H9 (cell line): ENCODE data around the gene B9D2. TPM values are rescaled to one million over a fixed set of nuclear protein-coding genes. Genes with fewer than 3 reads are reported as not detected.

Experiments
- DNase-seq: peaks from one replicate; pipeline ENCODE4 v3.0.0-alpha.2; 2017
- H2AFZ ChIP-seq: one replicate; pipeline ENCODE4 v1.6.1; 2013; ENCODE audit warnings: mild to moderate bottlenecking, low read length, control low read depth, moderate library complexity
- H2AK5ac ChIP-seq: 2 replicates; pipeline ENCODE4 v1.6.1; 2013; ENCODE audit warnings: low read length, control low read depth, mixed read lengths; ENCODE audit not compliant: insufficient read length
- H2BK120ac ChIP-seq: one replicate; pipeline ENCODE4 v1.6.1; 2013; ENCODE audit warnings: low read depth, mild to moderate bottlenecking, low read length, control low read depth, inconsistent platforms; ENCODE audit not compliant: poor library complexity, severe bottlenecking
- H2BK12ac ChIP-seq: 2 replicates; pipeline ENCODE4 v1.6.1; 2013; ENCODE audit warnings: low read length, control low read depth, mixed read lengths, low read depth; ENCODE audit not compliant: insufficient read length
- H2BK15ac ChIP-seq: 2 replicates; pipeline ENCODE4 v1.6.1; 2013; ENCODE audit warnings: low read depth, low read length, control low read depth
- H2BK20ac ChIP-seq: one replicate; pipeline ENCODE4 v1.6.1; 2013; ENCODE audit warnings: low read depth, mild to moderate bottlenecking, low read length, control low read depth, inconsistent platforms; ENCODE audit not compliant: poor library complexity, severe bottlenecking
- H2BK5ac ChIP-seq: 2 replicates; pipeline ENCODE4 v1.6.1; 2013; ENCODE audit warnings: low read length, control low read depth, mixed read lengths; ENCODE audit not compliant: insufficient read length
- H3K14ac ChIP-seq: 2 replicates; pipeline ENCODE4 v1.6.1; 2013; ENCODE audit warnings: low read length, control low read depth; ENCODE audit not compliant: insufficient read depth
- H3K18ac ChIP-seq: 2 replicates; pipeline ENCODE4 v1.6.1; 2013; ENCODE audit warnings: low read depth, mild to moderate bottlenecking, mixed read lengths, low read length, control low read depth; ENCODE audit not compliant: insufficient read length
- H3K23ac ChIP-seq: 2 replicates; pipeline ENCODE4 v1.6.1; 2013; ENCODE audit warnings: low read length, control low read depth, mixed read lengths, low read depth; ENCODE audit not compliant: insufficient read length
- H3K23me2 ChIP-seq: 2 replicates; pipeline ENCODE4 v1.6.1; 2013; ENCODE audit warnings: low read depth, mild to moderate bottlenecking, mixed read lengths, low read length, control low read depth; ENCODE audit not compliant: insufficient read length, poor library complexity, severe bottlenecking
- H3K27ac ChIP-seq: 2 replicates; pipeline ENCODE4 v1.5.1; 2013; ENCODE audit warnings: low read length, control low read depth, mixed read lengths, low read depth; ENCODE audit not compliant: insufficient read length
- H3K27me3 ChIP-seq: 2 replicates; pipeline ENCODE4 v1.6.1; 2013; ENCODE audit warnings: low read length, control low read depth, inconsistent platforms; ENCODE audit not compliant: insufficient read depth
- H3K4ac ChIP-seq: 2 replicates; pipeline ENCODE4 v1.6.1; 2013; ENCODE audit warnings: low read depth, mild to moderate bottlenecking, control low read depth, inconsistent platforms, low read length, moderate library complexity
- H3K4me1 ChIP-seq: 2 replicates; pipeline ENCODE4 v1.6.1; 2013; ENCODE audit warnings: low read length, control low read depth, inconsistent platforms; ENCODE audit not compliant: insufficient read depth
- H3K4me2 ChIP-seq: 2 replicates; pipeline ENCODE4 v1.6.1; 2013; ENCODE audit warnings: low read length, control low read depth, mixed read lengths; ENCODE audit not compliant: insufficient read length, insufficient read depth
- H3K56ac ChIP-seq: 2 replicates; pipeline ENCODE4 v1.6.1; 2013; ENCODE audit warnings: low read depth, mild to moderate bottlenecking, mixed read lengths, low read length, control low read depth; ENCODE audit not compliant: insufficient read length
- H3K79me1 ChIP-seq: 2 replicates; pipeline ENCODE4 v1.6.1; 2013; ENCODE audit warnings: low read depth, mild to moderate bottlenecking, moderate library complexity, low read length, control low read depth, inconsistent platforms; ENCODE audit not compliant: insufficient read depth, poor library complexity, severe bottlenecking
- H3K79me2 ChIP-seq: 2 replicates; pipeline ENCODE4 v1.6.1; 2013; ENCODE audit warnings: low read length, control low read depth, inconsistent platforms; ENCODE audit not compliant: insufficient read depth
- H3K9ac ChIP-seq: 2 replicates; pipeline ENCODE4 v1.6.1; 2013; ENCODE audit warnings: low read length, control low read depth, mixed read lengths; ENCODE audit not compliant: insufficient read length; ENCODE audit errors: extremely low read depth
- H3K9me3 ChIP-seq: one replicate; pipeline ENCODE4 v1.6.1; 2013; ENCODE audit warnings: low read depth, low read length, inconsistent platforms; ENCODE audit not compliant: control insufficient read depth
- H3T11ph ChIP-seq: one replicate; pipeline ENCODE4 v1.6.1; 2013; ENCODE audit warnings: mild to moderate bottlenecking, low read length, control low read depth, inconsistent platforms
- H4K20me1 ChIP-seq: one replicate; pipeline ENCODE4 v1.6.1; 2013; ENCODE audit not compliant: control insufficient read depth, insufficient read length, insufficient read depth
- H4K5ac ChIP-seq: 2 replicates; pipeline ENCODE4 v1.6.1; 2013; ENCODE audit warnings: low read depth, mild to moderate bottlenecking, mixed read lengths, low read length, control low read depth; ENCODE audit not compliant: insufficient read length
- H4K8ac ChIP-seq: replicated peaks from 2 replicates; pipeline ENCODE4 v1.6.1; 2013; ENCODE audit warnings: low read length, control low read depth, mixed read lengths, low read depth; ENCODE audit not compliant: insufficient read length
- H4K91ac ChIP-seq: 2 replicates; pipeline ENCODE4 v1.6.1; 2013; ENCODE audit warnings: low read depth, mild to moderate bottlenecking, moderate library complexity, mixed read lengths, low read length, control low read depth; ENCODE audit not compliant: insufficient read length
- H3K27ac Mint-ChIP-seq, 3 experiments: 2 replicates in 2 of 3; 3 replicates in 1 of 3; pipeline ENCODE4 v1.8.0; 2020 to 2021; ENCODE audit warnings: mixed read lengths in 3 of 3, mild to moderate bottlenecking in 1 of 3, moderate library complexity in 1 of 3
- H3K27me3 Mint-ChIP-seq: 2 replicates; pipeline ENCODE4 v1.8.0; 2021; ENCODE audit warnings: low read depth, mild to moderate bottlenecking, moderate library complexity, mixed read lengths
- H3K36me3 Mint-ChIP-seq, 3 experiments: 2 replicates in 2 of 3; 3 replicates in 1 of 3; pipeline ENCODE4 v1.8.0; 2020 to 2021; ENCODE audit warnings: low read depth in 3 of 3, mixed read lengths in 3 of 3; ENCODE audit not compliant: insufficient read depth in 1 of 3
- H3K4me1 Mint-ChIP-seq, 2 experiments: 2 replicates each; pipeline ENCODE4 v1.8.0; 2020; ENCODE audit warnings: mixed read lengths in 2 of 2
- H3K4me3 Mint-ChIP-seq, 2 experiments: 2 replicates in 1 of 2; 3 replicates in 1 of 2; pipeline ENCODE4 v1.8.0; 2020 to 2021; ENCODE audit warnings: mild to moderate bottlenecking in 2 of 2, mixed read lengths in 2 of 2, moderate library complexity in 1 of 2
- H3K9me3 Mint-ChIP-seq, 2 experiments: 2 replicates in 1 of 2; 3 replicates in 1 of 2; pipeline ENCODE4 v1.8.0; 2020; ENCODE audit warnings: mild to moderate bottlenecking in 2 of 2, mixed read lengths in 2 of 2, moderate library complexity in 1 of 2
- CTCF ChIP-seq: fragments of 200-600 bp; sonication (generic); conservative IDR thresholded peaks from 3 replicates; pipeline ENCODE4 v1.8.0; 2021; ENCODE audit warnings: antibody characterized with exemption, mild to moderate bottlenecking
- WGBS: extraction: QIAGEN DNeasy Blood & Tissue Kit; methylation state at CpG from one replicate; pipeline ENCODE4 v1.1.7; 2013; ENCODE audit warnings: missing lambda C conversion rate, low lambda C conversion rate, mixed read lengths; ENCODE audit not compliant: insufficient read length; ENCODE audit errors: extremely low coverage; 5-methylcytosine and 5-hydroxymethylcytosine counted together
- total RNA-seq: library from RNA; stranded (reverse); gene quantifications from 2 replicates; pipeline ENCODE4 v1.2.1, GENCODE V29; 2021

The B9D2 gene
- total RNA-seq, 1 experiment from 2014 or later = 4.8 TPM

- Histone ChIP-seq H3K27me3 (no peaks in the 10 kb centered on the region), H2BK12ac (no peak overlapping the region), H3K23ac (no peak overlapping the region), H3T11ph (no peak overlapping the region), H2BK120ac (no peak overlapping the region), H3K4me2 (no peak overlapping the region), H2BK5ac (no peak overlapping the region), H3K18ac (no peak overlapping the region), H4K5ac (no peak overlapping the region), H2AK5ac (no peak overlapping the region), H3K79me1 (peaks cover 6% of the 10 kb centered on the region), H4K20me1 (no peaks in the 10 kb centered on the region), H3K4me1 (no peaks in the 10 kb centered on the region), H3K27ac (no peak overlapping the region), H3K4ac (no peak overlapping the region), H2BK15ac (no peak overlapping the region), H4K91ac (no peak overlapping the region), H3K14ac (no peak overlapping the region), H3K79me2 (no peaks in the 10 kb centered on the region), H4K8ac (no peak overlapping the region), H3K23me2 (peaks cover 9% of the 10 kb centered on the region), H2AFZ (no peak overlapping the region), H2BK20ac (no peak overlapping the region), H3K9me3 (no peaks in the 10 kb centered on the region), H3K56ac (no peak overlapping the region), H3K9ac (no peak overlapping the region)
- no peak overlapping the region for H3K4me3 Mint-ChIP-seq
- H3K9me3 Mint-ChIP-seq = no peaks in the 10 kb centered on the region; a peak in 1 of 5 replicates
- DNase-seq = no peak
- no peaks in the 10 kb centered on the region; the same call in 1 of the 2 replicates for H3K27me3 Mint-ChIP-seq
- H3K4me1 Mint-ChIP-seq = peaks cover 12 to 15% of the 10 kb centered on the region in 2 experiments
- 0 out of 7 replicates have a peak overlapping the region, but pooled peaks of 1 of the 3 experiments have one; percentile 57 for H3K27ac Mint-ChIP-seq
- TF ChIP-seq CTCF = no peak
- H3K36me3 Mint-ChIP-seq = peaks cover 0 to 2% (median 0%) of the 10 kb centered on the region in 3 experiments; a peak in 2 of 7 replicates
- WGBS = no CpG with 5 or more reads among the region's 4 CpGs
Observed at GRCh38 chr19:41401483-41401882, 37.5 kb upstream of the B9D2 start.
